Peyer's patch (tissue), 4 donors: ENCODE measurements around the gene TNKS1BP1. TPM values are rescaled to one million over a fixed set of nuclear protein-coding genes. Genes with fewer than 3 reads are reported as not detected.

Source experiments
- DNase-seq, 3 donors: peaks; one replicate each; pipeline ENCODE4 v3.0.0-alpha.2; 2017 to 2019
- H3K27ac ChIP-seq, 4 donors: fragments of 200-600 bp; sonication (generic); one replicate each; pipeline ENCODE4 v1.5.1; 2016 to 2019
- H3K27me3 ChIP-seq, 2 donors: fragments of 200-600 bp; sonication (generic); one replicate each; pipeline ENCODE4 v1.5.1; 2019
- H3K36me3 ChIP-seq, 3 donors: fragments of 200-600 bp; sonication (generic); one replicate each; pipeline ENCODE4 v1.5.1; 2016 to 2019
- H3K4me1 ChIP-seq, 4 donors: fragments of 200-600 bp; sonication (generic); one replicate each; pipeline ENCODE4 v1.5.1; 2016 to 2019
- H3K4me3 ChIP-seq, 4 donors: fragments of 200-600 bp; sonication (generic); 1 replicate in 3 of 4; 2 replicates in 1 of 4; pipeline ENCODE4 v1.5.1; 2016 to 2019; ENCODE audit warnings: mild to moderate bottlenecking in 1 of 4
- H3K9me3 ChIP-seq, 4 donors: fragments of 200-600 bp; sonication (generic); one replicate each; pipeline ENCODE4 v1.5.1; 2016 to 2019; ENCODE audit warnings: mild to moderate bottlenecking in 1 of 4
- CTCF ChIP-seq, 6 experiments: fragments of 450-650 bp in 4 of 6; fragments of 200-600 bp in 2 of 6; sonication (generic) in 1 of 6; IDR thresholded peaks; one replicate each; pipeline ENCODE4 v1.5.1; 2017 to 2019; ENCODE audit warnings: antibody characterized with exemption in 6 of 6, mild to moderate bottlenecking in 3 of 6, moderate library complexity in 1 of 6
- POLR2A ChIP-seq, 2 donors: fragments of 450-650 bp; IDR thresholded peaks; one replicate each; pipeline ENCODE4 v1.5.1; 2017; ENCODE audit warnings: antibody characterized with exemption in 2 of 2, mild to moderate bottlenecking in 2 of 2, moderate library complexity in 2 of 2
- total RNA-seq, 4 donors: library from RNA; depleted of rRNA; stranded (reverse); fragments of >200 nt; gene quantifications; one replicate each; pipeline ENCODE4 v1.1.0, GENCODE V29; 2016

Gene TNKS1BP1
- total RNA-seq, 4 donors from 2014 or later = 91.8 to 156 (median 139) TPM

DNA sequence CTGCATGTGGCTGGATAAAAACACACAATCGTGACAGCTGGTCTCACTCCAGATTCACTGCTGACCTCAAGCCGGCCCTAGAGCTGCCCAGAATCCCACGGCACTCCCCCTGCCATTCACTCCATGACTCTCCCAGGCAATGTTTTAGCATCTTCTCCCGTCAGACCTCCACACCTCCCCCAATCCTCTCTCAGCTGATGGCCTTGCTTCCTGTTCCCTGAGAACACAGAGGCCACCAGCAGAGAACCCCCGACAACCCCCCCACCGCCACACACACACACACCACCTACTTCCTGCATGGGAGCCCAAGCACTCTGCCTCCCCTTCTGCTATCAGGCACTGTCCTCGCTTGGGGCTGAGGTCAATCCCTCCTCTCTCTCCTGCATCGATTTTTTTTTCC, 9.3 kb downstream of the TNKS1BP1 start:
- peaks cover 0 to 78% (median 7%) of the 10 kb centered on the region in 4 donors for H3K4me1 ChIP-seq
- H3K4me3 ChIP-seq = no peak overlapping the region
- H3K27me3 ChIP-seq = no peaks in the 10 kb centered on the region
- peak in 1 of 3 donors; percentile 32 for DNase-seq
- no peaks in the 10 kb centered on the region for H3K9me3 ChIP-seq
- H3K36me3 ChIP-seq = peaks cover 0 to 65% (median 0%) of the 10 kb centered on the region in 3 donors
- TF ChIP-seq POLR2A (IDR thresholded peaks at IDR 0.05) = no peak
- TF ChIP-seq CTCF (IDR thresholded peaks at IDR 0.05) = no peak
- H3K27ac ChIP-seq = peak overlapping the region in 2 of 4 donors; percentile 26 to 32

- H3K36me3 ChIP-seq = peaks cover 0 to 64% (median 0%) of the 10 kb centered on the region in 3 donors
- TF ChIP-seq CTCF (IDR thresholded peaks at IDR 0.05) = no peak
- no peak for TF ChIP-seq POLR2A (IDR thresholded peaks at IDR 0.05)
- H3K27ac ChIP-seq = no peak overlapping the region
- H3K27me3 ChIP-seq = no peaks in the 10 kb centered on the region
- no peaks in the 10 kb centered on the region for H3K9me3 ChIP-seq
- H3K4me1 ChIP-seq = peaks cover 0 to 79% (median 7%) of the 10 kb centered on the region in 4 donors
- H3K4me3 ChIP-seq = no peak overlapping the region
- peak in 1 of 3 donors; percentile 44 for DNase-seq
Measured at GRCh38 chr11:57314221-57314973, 10.4 kb downstream of the TNKS1BP1 start.

GRCh38 chr11:57313788-57314135, 11.0 kb downstream of the TNKS1BP1 start:
- Histone ChIP-seq H3K27ac (peak overlapping the region in 1 of 4 donors; percentile 96), H3K4me3 (no peak overlapping the region), H3K36me3 (peaks cover 0 to 68% (median 0%) of the 10 kb centered on the region in 3 donors), H3K27me3 (no peaks in the 10 kb centered on the region), H3K9me3 (no peaks in the 10 kb centered on the region), H3K4me1 (peaks cover 0 to 82% (median 7%) of the 10 kb centered on the region in 4 donors)
- no peak for DNase-seq
- TF ChIP-seq CTCF (IDR thresholded peaks at IDR 0.05) (no peak), POLR2A (IDR thresholded peaks at IDR 0.05) (no peak)

GRCh38 chr11:57313071-57313787, 11.5 kb downstream of the TNKS1BP1 start:
- Histone ChIP-seq H3K27ac (peak overlapping the region in 2 of 4 donors; percentile 88 to 96), H3K9me3 (no peaks in the 10 kb centered on the region), H3K4me3 (no peak overlapping the region), H3K27me3 (no peaks in the 10 kb centered on the region), H3K36me3 (peaks cover 0 to 67% (median 0%) of the 10 kb centered on the region in 3 donors), H3K4me1 (peaks cover 0 to 82% (median 7%) of the 10 kb centered on the region in 4 donors)
- DNase-seq = peak in 2 of 3 donors; percentile 74 to 77
- TF ChIP-seq CTCF (IDR thresholded peaks at IDR 0.05) (no peak), POLR2A (IDR thresholded peaks at IDR 0.05) (no peak)

GRCh38 chr11:57312511-57313021, 12.2 kb downstream of the TNKS1BP1 start:
- TF ChIP-seq CTCF (IDR thresholded peaks at IDR 0.05) (no peak), POLR2A (IDR thresholded peaks at IDR 0.05) (no peak)
- Histone ChIP-seq H3K4me3 (no peak overlapping the region), H3K4me1 (peaks cover 0 to 80% (median 7%) of the 10 kb centered on the region in 4 donors), H3K9me3 (no peaks in the 10 kb centered on the region), H3K27me3 (no peaks in the 10 kb centered on the region), H3K36me3 (peaks cover 0 to 64% (median 0%) of the 10 kb centered on the region in 3 donors), H3K27ac (peak overlapping the region in 2 of 4 donors; percentile 88 to 96)
- DNase-seq = peak in 1 of 3 donors; percentile 54
